ENCODE data around the gene SPACDR. TPM values are rescaled to one million over a fixed set of nuclear protein-coding genes. Genes with fewer than 3 reads are reported as not detected.

Gene SPACDR
- total RNA-seq, 2 experiments from 2014 or later = 0.64 to 0.93 TPM

- H3K27ac Mint-ChIP-seq = peak overlapping the region; percentile 86
- ChIA-PET CTCF (interaction anchor here (1.4 kb wide), 1 partner anchor 87 kb away, joined by 3 read pairs; no protein-coding TSS in a partner anchor), POLR2A (no interaction called here)
- intact Hi-C loops (cut with DNase I, micrococcal nuclease) = loop anchor here in 1 of 2 experiments (10.0 kb wide), 1 partner anchor 382 kb away; the partner anchor contains the start of gene SLC12A9
- Histone ChIP-seq H3K4me1 (ENCODE audit: insufficient read depth, low read length) (peaks cover 67% of the 10 kb centered on the region), H3K36me3 (ENCODE audit: insufficient read depth, low read length) (peaks cover 82% of the 10 kb centered on the region), H3K27ac (ENCODE audit: low read depth in 1 of 2, low read length in 2 of 2) (peak overlapping the region; percentile 5 to 46), H3K27me3 (ENCODE audit: control insufficient read depth in 1 of 2, insufficient read depth in 2 of 2, low read length in 2 of 2) (no peaks in the 10 kb centered on the region), H3K9me3 (ENCODE audit: control insufficient read depth in 1 of 2, insufficient read depth in 1 of 2, low read length in 2 of 2) (no peaks in the 10 kb centered on the region), H3K4me3 (ENCODE audit: low read length) (no peak overlapping the region)
- no peak overlapping the region for H3K4me3 Mint-ChIP-seq
- H3K27me3 Mint-ChIP-seq = no peaks in the 10 kb centered on the region
- DNase-seq (peak in 3 of 14 experiments; percentile 21 to 60 (median 50)), ATAC-seq (ENCODE audit: poor library complexity) (no peak)
- peaks cover 68% of the 10 kb centered on the region for H3K36me3 Mint-ChIP-seq (ENCODE audit: low read depth)
- no peaks in the 10 kb centered on the region for H3K9me3 Mint-ChIP-seq
- H3K4me1 Mint-ChIP-seq (ENCODE audit: low read depth) = peaks cover 55% of the 10 kb centered on the region
- TF ChIP-seq, protein P1, sequence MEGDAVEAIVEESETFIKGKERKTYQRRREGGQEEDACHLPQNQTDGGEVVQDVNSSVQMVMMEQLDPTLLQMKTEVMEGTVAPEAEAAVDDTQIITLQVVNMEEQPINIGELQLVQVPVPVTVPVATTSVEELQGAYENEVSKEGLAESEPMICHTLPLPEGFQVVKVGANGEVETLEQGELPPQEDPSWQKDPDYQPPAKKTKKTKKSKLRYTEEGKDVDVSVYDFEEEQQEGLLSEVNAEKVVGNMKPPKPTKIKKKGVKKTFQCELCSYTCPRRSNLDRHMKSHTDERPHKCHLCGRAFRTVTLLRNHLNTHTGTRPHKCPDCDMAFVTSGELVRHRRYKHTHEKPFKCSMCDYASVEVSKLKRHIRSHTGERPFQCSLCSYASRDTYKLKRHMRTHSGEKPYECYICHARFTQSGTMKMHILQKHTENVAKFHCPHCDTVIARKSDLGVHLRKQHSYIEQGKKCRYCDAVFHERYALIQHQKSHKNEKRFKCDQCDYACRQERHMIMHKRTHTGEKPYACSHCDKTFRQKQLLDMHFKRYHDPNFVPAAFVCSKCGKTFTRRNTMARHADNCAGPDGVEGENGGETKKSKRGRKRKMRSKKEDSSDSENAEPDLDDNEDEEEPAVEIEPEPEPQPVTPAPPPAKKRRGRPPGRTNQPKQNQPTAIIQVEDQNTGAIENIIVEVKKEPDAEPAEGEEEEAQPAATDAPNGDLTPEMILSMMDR (IDR thresholded peaks at IDR 0.05) = no peak
Observed at GRCh38 chr7:100472854-100473499, 8.9 kb upstream of the SPACDR start.

DNA sequence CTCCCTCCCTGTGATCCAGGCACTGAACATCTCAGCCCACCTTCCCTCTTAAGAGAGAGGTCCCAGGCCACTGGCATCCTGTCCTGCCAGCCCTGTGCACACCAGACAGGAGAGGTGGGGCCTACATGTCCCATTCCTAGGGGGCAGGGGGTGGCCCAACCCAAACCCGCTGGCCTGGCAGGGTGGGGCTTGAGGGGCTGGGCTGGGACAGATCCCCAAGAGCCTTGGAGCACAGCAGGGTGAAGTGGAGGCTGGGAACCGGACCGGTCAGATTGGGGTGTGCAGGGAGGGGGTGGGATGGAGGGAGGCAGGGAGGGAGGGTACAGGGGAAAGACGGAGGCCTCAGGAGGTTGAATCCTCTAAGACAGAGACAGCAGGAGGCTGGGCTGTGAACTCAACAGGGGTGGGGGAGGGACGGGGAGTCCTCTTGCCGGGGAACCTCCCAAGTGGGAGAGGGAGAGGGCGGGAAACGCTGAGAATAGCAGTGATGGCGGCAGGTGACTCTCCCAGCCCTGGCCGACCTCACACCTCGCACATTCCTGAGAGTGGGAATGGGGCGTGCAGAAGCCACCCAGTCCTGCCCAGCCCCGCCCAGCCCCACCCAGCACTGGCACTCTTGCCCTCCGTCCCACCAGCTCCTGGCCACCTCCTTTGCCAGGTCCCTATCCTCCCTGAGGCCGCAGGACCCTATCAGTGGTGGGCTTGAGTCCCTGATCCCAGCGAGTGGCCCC is 8.2 kb upstream of the SPACDR start:
- H3K4me1 ChIP-seq (ENCODE audit: insufficient read depth, low read length) = peaks cover 67% of the 10 kb centered on the region
- peaks cover 70% of the 10 kb centered on the region for H3K36me3 Mint-ChIP-seq (ENCODE audit: low read depth)
- no peaks in the 10 kb centered on the region for H3K9me3 Mint-ChIP-seq
- H3K36me3 ChIP-seq (ENCODE audit: insufficient read depth, low read length) = peaks cover 86% of the 10 kb centered on the region
- H3K4me1 Mint-ChIP-seq (ENCODE audit: low read depth) = peaks cover 55% of the 10 kb centered on the region
- H3K27ac Mint-ChIP-seq = peak overlapping the region; percentile 86
- TF ChIP-seq, protein P1 (IDR thresholded peaks at IDR 0.05) = no peak
- ATAC-seq (ENCODE audit: poor library complexity) (no peak), DNase-seq (no peak)
- intact Hi-C loops (cut with DNase I, micrococcal nuclease) = loop anchor here in 1 of 2 experiments (10.0 kb wide), 1 partner anchor 383 kb away; the partner anchor contains the start of gene SLC12A9
- ChIA-PET POLR2A (no interaction called here), CTCF (interaction anchor here (0.9 to 1.4 kb wide), 2 partner anchors 88 kb away, joined by 3 to 4 read pairs; no protein-coding TSS in a partner anchor)
- H3K4me3 Mint-ChIP-seq = no peak overlapping the region
- no peaks in the 10 kb centered on the region for H3K27me3 Mint-ChIP-seq
- peak overlapping the region; percentile 5 to 46 for H3K27ac ChIP-seq (ENCODE audit: low read depth in 1 of 2, low read length in 2 of 2)
- H3K4me3 ChIP-seq (ENCODE audit: low read length) = no peak overlapping the region
- no peaks in the 10 kb centered on the region for H3K9me3 ChIP-seq (ENCODE audit: control insufficient read depth in 1 of 2, insufficient read depth in 1 of 2, low read length in 2 of 2)
- no peaks in the 10 kb centered on the region for H3K27me3 ChIP-seq (ENCODE audit: control insufficient read depth in 1 of 2, insufficient read depth in 2 of 2, low read length in 2 of 2)

- H3K4me1 Mint-ChIP-seq (ENCODE audit: low read depth) = peaks cover 43% of the 10 kb centered on the region
- H3K27ac ChIP-seq (ENCODE audit: low read depth in 1 of 2, low read length in 2 of 2) = no peak overlapping the region
- CTCF ChIA-PET = interaction anchor here (0.9 to 2.9 kb wide), 3 partner anchors 12 to 89 kb away, joined by 4 to 22 read pairs (median 16); partner anchors contain the start of gene NYAP1
Observed at GRCh38 chr7:100471021-100471420, 7.0 kb upstream of the SPACDR start.

More at GRCh38 chr7:100471021-100471420, 7.0 kb upstream of the SPACDR start:
- Histone ChIP-seq H3K36me3 (ENCODE audit: insufficient read depth, low read length) (peaks cover 85% of the 10 kb centered on the region), H3K27me3 (ENCODE audit: control insufficient read depth in 1 of 2, insufficient read depth in 2 of 2, low read length in 2 of 2) (no peaks in the 10 kb centered on the region), H3K4me3 (ENCODE audit: low read length) (no peak overlapping the region), H3K9me3 (ENCODE audit: control insufficient read depth in 1 of 2, insufficient read depth in 1 of 2, low read length in 2 of 2) (no peaks in the 10 kb centered on the region), H3K4me1 (ENCODE audit: insufficient read depth, low read length) (peaks cover 54% of the 10 kb centered on the region)
- peak overlapping the region; percentile 86 for H3K27ac Mint-ChIP-seq
- H3K27me3 Mint-ChIP-seq = no peaks in the 10 kb centered on the region
- DNase-seq (no peak), ATAC-seq (ENCODE audit: poor library complexity) (no peak)
- POLR2A ChIA-PET = interaction anchor here (1.0 to 2.0 kb wide), 2 partner anchors 35 to 41 kb away, joined by 3 to 6 read pairs; partner anchors contain the start of genes MEPCE, PPP1R35 and ZCWPW1
- TF ChIP-seq, protein P1 (IDR thresholded peaks at IDR 0.05) = no peak
- H3K9me3 Mint-ChIP-seq = no peaks in the 10 kb centered on the region
- intact Hi-C loops (cut with DNase I, micrococcal nuclease) = loop anchor here in 1 of 2 experiments (10.0 kb wide), 1 partner anchor 384 kb away; the partner anchor contains the start of gene SLC12A9
- H3K36me3 Mint-ChIP-seq (ENCODE audit: low read depth) = peaks cover 72% of the 10 kb centered on the region
- H3K4me3 Mint-ChIP-seq = no peak overlapping the region

Data from CD4-positive, alpha-beta T cell (primary cell).